Upper lobe of left lung (tissue), 4 donors: ENCODE results near the gene QPRT.

Source experiments
- EP300 ChIP-seq, 4 donors: sonication (generic); formaldehyde crosslinking; IDR thresholded peaks; one replicate each; pipeline ENCODE4 v1.5.1; 2017; ENCODE audit warnings: antibody characterized with exemption in 4 of 4, control low read depth in 2 of 4
- POLR2A ChIP-seq, 4 donors: fragments of 450-650 bp; IDR thresholded peaks; one replicate each; pipeline ENCODE4 v1.5.1; 2016 to 2017; ENCODE audit warnings: antibody characterized with exemption in 4 of 4, mild to moderate bottlenecking in 2 of 4
- POLR2AphosphoS5 ChIP-seq, 2 donors: sonication (generic); formaldehyde crosslinking; IDR thresholded peaks; one replicate each; pipeline ENCODE4 v1.5.1; 2017; ENCODE audit warnings: antibody characterized with exemption in 2 of 2
- TF ChIP-seq, protein P1 (sequence below), 6 experiments: fragments of 450-650 bp in 4 of 6; fragments of 200-600 bp in 2 of 6; sonication (generic) in 2 of 6; IDR thresholded peaks; one replicate each; pipeline ENCODE4 v1.5.1; 2016 to 2019; ENCODE audit warnings: antibody characterized with exemption in 6 of 6

DNA sequence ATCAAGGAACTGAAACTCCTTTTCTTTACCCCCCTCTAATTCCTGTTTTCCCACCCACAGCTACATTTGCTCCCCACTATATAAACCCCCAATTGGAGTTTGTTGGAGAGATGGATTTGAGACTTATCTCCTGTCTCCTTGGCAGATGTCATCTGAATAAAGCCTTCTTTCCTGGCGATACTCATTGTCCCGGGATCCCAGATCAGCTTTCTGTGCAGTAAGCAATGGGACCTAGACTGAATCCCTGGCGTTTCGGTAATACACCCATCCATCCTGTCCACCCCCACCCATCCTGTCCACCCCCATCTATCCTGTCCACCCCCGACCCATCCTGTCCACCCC is 22.2 kb downstream of the QPRT start:
- TF ChIP-seq, protein P1, sequence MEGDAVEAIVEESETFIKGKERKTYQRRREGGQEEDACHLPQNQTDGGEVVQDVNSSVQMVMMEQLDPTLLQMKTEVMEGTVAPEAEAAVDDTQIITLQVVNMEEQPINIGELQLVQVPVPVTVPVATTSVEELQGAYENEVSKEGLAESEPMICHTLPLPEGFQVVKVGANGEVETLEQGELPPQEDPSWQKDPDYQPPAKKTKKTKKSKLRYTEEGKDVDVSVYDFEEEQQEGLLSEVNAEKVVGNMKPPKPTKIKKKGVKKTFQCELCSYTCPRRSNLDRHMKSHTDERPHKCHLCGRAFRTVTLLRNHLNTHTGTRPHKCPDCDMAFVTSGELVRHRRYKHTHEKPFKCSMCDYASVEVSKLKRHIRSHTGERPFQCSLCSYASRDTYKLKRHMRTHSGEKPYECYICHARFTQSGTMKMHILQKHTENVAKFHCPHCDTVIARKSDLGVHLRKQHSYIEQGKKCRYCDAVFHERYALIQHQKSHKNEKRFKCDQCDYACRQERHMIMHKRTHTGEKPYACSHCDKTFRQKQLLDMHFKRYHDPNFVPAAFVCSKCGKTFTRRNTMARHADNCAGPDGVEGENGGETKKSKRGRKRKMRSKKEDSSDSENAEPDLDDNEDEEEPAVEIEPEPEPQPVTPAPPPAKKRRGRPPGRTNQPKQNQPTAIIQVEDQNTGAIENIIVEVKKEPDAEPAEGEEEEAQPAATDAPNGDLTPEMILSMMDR (IDR thresholded peaks at IDR 0.05), result no peak
- TF ChIP-seq POLR2A (IDR thresholded peaks at IDR 0.05) (no peak), POLR2AphosphoS5 (IDR thresholded peaks at IDR 0.05) (no peak), EP300 (IDR thresholded peaks at IDR 0.05) (no peak)
